ENCODE data around the gene ISOC2.
"Not testable (repeated sequence)": the region's sequence is repeated elsewhere in the genome, so short reads cannot be mapped to it uniquely, and the experiment has no call there.

The ISOC2 gene

DNA sequence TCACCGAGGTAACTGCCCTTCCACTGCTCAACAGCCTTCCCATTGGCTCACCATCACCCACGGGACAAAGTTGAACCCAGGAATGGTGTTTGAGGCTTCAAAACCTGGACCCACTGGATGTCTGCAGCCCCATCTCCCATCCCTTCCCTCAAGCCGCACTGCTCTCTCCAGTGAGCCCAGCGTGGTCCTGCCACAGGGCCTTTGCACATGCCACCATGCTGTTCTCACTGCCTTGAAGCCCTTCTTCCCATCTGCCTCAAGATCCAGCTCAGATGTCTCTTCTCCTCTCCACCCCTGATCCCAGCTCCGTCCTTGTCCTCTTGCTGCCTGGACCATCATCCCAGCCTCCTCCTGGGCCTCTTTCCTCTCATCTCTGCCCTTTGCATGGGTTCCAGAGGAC, 22.4 kb downstream of the ISOC2 start:
- no peak for DNase-seq

- peak in 1 of 6 experiments; percentile 23 for DNase-seq
Measured at GRCh38 chr19:55437410-55437809, 24.0 kb downstream of the ISOC2 start.

DNA sequence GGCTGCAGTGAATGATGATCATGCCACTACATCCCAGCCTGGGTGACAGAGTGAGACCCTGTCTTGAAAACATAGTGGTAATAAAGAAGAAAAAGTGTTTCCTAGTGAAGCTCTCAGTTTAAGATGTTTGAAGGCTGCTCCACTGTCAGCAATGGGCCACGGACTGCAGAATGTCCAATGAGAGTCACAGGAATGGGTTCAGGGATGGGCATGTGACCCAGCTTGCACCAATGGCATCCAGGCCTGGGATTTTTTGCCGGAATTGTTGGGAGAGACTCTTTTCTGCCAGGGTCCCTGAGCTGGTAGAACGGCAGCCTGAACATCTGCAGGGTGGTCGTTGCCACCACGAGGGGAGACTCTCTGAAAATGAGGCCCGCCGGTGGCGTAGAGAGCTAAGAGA, 24.6 kb downstream of the ISOC2 start:
- no peak for DNase-seq

DNA sequence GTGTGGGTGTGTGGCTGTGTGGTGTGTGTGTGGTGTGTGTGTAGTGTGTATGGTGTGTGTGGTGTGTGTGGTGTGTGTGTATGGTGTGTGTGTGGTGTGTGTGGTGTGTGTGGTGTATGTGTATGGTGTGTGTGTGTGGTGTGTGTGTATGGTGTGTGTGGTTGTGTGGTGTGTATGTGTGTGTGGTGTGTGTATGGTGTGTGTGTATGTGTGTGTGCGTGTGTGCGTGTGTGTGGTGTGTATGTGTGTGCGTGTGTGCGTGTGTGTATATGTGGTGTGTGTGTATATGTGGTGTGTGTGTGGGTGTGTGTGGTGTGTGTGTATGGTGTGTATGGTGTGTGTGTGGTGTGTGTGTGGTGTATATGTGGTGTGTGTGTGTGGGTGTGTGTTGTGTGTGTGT, 26.4 kb downstream of the ISOC2 start:
- no peak for DNase-seq

GRCh38 chr19:55434356-55434919, 27.0 kb downstream of the ISOC2 start:
- DNase-seq = no peak

DNA sequence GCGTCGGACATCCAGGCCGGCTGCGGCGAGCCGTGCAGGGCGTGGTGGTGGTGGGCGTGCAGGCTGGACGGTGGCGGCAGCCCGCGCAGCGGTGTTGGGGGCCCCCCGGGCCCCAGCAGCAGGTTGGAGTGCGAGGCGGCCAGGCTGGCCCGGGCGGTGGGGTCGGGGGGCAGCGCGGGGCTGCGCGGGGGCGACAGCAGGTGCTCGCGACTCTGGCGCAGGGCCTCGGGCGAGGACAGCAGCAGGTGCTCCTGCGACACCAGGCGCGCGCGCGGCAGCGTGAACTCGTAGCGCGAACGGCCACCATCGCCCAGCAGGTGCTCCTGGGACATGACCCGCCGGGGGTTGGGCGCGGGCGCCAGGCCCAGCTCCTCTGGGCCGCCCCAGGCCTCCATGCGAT, 28.1 kb downstream of the ISOC2 start:
- DNase-seq = no peak

- DNase-seq = no peak
Measured at GRCh38 chr19:55432241-55432959, 29.0 kb downstream of the ISOC2 start.

DNA sequence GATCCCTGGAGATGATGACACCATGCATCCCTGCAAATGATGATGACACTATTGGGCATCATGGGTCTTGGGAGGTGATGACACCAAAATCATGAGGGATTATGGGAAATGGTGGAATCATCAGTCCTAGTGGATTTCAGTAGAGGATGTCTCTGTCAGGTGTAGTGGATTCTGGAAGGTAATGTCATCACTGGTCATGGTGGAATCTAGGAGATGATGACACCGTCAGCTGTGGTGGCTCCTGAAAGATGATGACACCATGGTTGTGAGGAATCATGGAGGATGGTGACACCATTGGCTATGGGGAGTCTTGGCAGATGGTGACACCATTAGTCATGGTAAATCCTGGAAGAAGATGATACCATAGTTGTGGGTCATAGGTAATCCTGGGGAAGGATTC, 30.3 kb downstream of the ISOC2 start:
- no peak for DNase-seq

DNA sequence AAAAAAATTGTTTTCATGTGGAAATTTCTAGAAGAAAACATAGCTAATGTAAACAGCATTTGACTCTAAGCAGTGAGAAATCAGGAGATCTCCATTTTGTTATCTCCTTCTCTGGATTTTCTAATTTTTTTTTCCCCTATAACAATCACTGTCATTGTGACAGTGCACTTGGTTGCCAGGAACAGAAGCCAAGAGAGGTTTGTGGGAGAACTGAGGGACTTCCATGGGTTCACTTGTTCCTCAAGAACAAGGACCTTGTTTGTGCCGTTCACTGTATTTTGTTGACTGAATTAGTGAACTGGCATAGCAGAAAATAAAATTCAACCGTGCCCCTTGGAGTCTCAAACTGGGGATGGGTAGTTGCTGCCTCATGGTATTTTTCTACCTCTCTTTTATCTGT, 35.4 kb downstream of the ISOC2 start:
- DNase-seq = no peak

DNA sequence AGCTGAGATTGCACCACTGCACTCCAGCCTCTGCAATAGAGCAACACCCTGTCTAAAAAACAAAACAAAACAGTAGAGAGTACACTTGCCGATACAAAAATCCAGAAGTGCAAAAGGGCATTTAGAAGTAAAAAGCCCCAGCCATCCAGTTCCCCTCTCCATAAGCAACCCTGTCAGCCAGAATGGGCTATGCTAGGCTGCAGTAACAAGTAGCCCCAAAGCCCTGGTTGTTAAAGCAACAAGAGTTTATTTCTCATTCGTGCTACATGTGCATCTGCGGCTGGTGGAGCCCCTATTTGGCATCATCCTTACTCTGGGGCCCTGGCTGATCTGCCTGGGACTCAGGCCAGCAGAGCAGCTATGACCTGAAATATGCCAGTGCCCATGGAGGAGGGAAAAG, 36.9 kb downstream of the ISOC2 start:
- no peak for DNase-seq

DNA sequence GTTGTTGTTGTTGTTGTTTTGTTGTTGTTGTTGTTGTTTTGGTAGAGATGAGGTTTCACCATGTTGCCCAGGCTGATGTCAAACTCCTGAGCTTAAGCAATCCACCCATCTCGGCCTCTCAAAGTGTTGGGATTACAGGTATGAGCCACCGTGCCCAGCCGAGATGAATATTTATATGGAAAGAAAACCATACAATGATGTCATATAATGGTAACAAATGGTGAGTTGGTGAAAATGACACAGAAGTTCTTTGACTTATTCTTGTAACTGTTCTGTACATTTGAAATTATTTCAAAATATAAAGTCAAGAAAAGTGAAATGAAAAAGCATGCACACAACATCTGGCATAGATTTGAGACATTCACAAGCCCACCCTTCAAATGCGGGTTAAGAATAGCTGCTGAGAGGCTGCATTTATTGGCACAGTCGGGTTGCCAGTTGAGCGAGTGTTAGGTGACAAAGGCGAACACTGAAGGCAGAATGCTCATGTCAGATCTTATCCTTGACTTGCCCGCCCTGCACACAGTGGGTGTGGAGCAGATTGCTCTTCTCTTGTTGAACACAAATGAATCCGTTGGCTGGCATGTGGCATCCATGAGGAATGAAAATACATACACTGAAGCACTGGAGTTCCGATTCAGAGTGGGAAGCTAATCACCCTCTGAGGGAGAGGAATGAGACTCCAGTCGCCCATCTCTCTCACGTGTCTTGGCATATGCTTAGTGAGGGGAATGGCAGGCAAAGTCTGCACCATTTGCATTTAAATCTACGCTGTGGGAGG, 38.0 kb downstream of the ISOC2 start:
- no peak for DNase-seq

- peak in 3 of 6 experiments; percentile 32 to 46 (median 45) for DNase-seq
Measured at GRCh38 chr19:55421281-55421680, 40.2 kb downstream of the ISOC2 start.

DNA sequence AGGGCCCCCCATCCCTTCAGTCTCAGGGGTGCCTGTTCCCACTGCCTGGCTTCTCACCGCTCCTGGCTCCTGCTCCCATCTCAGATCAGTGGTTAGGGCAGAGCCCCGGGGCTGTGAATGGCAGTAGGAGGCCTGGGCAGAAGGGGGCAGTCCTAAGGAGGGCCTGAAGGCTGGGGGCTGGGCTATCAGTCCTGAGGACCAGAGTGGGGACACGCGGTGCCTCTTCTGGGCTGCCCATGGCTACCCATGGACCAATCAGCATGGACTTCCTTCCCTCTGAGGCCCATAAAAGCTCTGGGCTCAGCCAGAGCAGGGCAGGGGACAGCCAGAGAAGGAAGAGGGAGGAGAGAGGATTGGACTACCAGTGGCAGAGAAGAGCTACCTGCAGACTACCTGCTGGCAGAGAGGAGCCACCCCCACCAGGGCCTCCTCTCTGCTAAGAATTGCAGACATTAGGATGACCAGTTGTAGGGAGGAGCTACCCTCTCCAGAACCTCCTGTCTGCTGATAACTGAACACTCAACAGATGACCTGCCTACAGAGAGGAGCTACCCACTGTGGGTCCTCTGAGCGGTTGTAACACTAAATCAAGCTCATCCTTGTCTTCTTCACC, 41.7 kb downstream of the ISOC2 start:
- no peak for DNase-seq

DNA sequence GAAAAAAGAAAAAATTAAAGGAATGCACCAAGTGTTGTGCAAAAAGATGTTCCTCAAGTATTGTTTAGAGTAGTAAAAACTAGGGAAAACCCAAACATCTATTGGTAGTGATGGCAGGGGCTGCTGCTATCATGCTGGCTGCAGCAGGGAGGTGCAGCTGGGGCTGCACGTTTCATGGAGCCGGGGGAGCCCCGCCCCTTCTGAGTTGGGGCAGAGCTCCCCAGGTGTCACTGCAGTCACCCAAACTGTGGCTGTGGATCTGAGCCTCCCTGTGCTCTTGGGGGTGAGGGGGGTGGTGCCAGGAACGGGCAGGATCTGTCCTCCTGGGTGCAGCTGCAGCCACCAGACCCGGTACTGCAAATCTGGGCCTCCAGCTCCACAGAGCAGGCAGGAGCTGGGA, 42.3 kb downstream of the ISOC2 start:
- DNase-seq = no peak

GRCh38 chr19:55418185-55418584, 43.3 kb downstream of the ISOC2 start:
- DNase-seq = peak; percentile 26 to 64 (median 44)

DNA sequence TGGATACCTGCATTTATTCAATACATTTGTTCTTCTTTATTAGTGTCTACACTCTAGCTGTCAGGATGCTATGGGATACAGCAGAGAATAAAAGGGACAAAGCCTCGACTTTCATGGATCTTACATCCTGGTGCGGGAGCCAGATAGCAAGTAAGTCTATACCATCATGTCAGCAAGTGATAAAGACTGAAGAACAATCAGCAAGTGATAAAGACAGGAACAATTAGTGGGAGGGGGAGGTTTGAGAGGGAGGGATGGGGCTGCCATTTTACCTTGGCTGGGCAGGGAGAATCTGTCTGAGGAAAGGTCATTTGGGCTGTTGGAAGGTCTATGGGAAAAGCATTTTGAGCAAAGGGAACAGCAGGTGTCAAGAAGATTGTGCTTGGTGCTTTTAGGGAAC, 51.3 kb downstream of the ISOC2 start:
- DNase-seq = no peak

DNA sequence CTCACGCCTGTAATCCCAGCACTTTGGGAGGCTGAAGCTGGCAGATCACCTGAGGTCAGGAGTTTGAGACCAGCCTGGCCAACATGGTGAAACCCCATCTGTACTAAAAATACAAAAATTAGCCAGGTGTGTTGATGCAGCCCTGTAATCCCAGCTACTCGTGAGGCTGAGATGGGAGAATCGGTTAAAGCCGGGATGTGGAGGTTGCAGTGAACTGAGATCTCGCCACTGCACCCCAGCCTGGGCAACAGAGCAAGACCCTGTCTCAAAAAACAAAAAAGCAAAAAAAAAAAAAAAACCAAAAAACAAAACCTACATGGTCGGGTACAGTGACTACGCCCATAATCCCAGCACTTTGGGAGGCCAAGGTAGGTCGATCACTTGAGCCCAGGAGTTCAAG, 52.3 kb downstream of the ISOC2 start:
- DNase-seq = not testable (repeated sequence)

DNA sequence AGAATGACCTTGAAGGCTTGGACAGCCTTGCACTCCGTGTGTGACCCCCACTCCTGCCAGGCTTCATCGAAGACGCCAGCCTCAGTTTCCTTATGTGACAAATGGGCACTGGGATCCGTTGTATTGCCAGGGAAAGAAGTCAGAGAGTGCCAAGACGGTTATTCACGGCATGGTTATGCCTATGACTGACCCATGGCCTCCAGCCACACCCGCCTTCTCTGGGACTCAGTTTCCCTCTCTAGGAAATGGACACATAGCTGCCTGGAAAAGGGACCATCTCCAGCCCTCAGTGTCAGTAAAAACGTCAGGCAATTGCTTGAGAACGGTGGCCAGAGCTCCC, 52.9 kb downstream of the ISOC2 start:
- no peak for DNase-seq

GRCh38 chr19:55407800-55408532, 53.5 kb downstream of the ISOC2 start:
- DNase-seq = peak; percentile 95 to 98 (median 97)

DNA sequence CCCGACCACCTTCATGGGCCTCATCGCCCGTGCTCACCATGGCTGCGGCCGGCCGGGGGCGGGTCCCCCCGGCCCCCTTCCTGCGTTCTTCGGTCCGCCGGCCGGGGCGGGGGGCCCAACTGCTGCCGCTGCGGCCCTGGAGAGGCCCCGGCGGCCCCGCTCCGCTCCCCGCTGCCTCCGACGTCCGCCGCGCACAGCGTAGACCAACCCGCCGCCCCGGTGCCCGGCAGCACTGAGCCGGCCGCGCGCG, 54.0 kb downstream of the ISOC2 start, which contains the start of gene UBE2S:
UBE2S (minus strand) TSS at position 239 of the 250 bp plus-strand sequence; CDS start at position 40, 199 bp downstream.
- DNase-seq = not testable (repeated sequence)

GRCh38 chr19:55406826-55407549, 54.5 kb downstream of the ISOC2 start:
- peak in 2 of 6 experiments; percentile 47 to 61 for DNase-seq

GRCh38 chr19:55406091-55406825, 55.2 kb downstream of the ISOC2 start:
- DNase-seq = no peak
